Stimulated activated CD4-positive, alpha-beta T cell treated with anti-CD3 and anti-CD28 coated beads, Interleukin-15, amount 100 ng/mL, for 24 hours (primary cell): ENCODE measurements around the gene SMURF2.
"Not testable (repeated sequence)": the region's sequence is repeated elsewhere in the genome, so short reads cannot be mapped to it uniquely, and the experiment has no call there.

Experiments used
- DNase-seq: peaks from one replicate; pipeline ENCODE4 v3.0.0-alpha.2; 2020

SMURF2 gene

DNA sequence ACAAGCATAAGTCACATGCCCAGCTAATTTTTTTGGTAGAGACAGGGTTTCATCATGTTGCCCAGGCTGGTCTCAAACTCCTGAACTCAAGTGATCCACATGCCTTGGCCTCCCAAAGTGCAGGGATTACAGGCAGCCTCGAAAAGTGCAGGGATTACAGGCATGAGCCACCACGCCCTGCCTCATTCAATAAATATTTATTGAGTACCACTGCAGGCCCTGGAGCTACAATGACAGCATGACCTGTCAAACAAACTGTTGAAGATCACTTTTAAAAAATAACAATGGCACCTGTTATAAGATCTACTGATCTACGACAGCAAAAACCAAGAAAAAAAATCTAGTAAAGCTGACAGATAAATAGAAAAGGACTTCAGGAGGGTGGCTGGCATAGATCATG is 79.1 kb downstream of the SMURF2 start:
- no peak for DNase-seq

DNA sequence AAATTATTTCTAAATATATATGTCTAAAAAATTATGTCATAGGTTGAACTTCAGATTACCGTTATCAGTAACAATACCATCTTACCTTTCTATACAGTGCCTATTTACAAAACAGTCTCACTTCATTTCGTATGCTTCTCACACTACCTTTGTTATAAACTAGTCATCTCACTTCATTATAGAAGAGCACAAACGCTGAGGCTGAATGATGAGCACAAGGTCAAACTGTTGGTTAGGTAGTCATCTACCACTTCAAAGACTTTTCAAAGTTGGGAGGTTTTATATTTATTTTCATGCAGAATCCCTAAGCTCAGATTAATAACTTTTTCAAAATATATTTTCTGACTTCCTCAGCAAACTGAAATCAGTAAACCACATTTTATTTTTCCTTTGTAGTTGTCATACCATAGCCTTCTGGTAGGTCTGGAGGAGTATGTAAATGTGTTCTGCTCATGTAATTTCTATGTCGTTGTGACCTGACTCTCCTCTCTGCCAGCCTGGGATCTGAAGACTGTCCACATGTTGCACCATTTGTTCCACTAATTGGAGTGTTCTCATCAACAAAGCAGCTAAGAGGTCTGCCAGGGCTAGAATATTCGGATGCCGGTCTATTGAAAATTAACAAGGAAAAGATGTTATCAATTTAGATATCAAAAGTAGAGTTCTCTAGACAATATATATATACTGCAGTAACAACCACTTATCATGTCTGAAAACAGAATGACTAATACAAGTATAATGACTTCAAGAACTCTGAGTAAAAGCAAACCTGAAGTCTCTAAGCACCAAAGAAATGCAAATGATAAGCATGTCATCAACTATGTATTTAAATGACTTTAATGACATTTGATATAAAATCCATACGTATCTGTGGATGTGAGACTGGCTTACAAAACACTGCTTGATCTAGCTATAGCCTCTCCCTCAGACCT is 81.5 kb downstream of the SMURF2 start:
- DNase-seq: peak; percentile 16

GRCh38 chr17:64579917-64580316 is 82.2 kb downstream of the SMURF2 start:
- DNase-seq: no peak

DNA sequence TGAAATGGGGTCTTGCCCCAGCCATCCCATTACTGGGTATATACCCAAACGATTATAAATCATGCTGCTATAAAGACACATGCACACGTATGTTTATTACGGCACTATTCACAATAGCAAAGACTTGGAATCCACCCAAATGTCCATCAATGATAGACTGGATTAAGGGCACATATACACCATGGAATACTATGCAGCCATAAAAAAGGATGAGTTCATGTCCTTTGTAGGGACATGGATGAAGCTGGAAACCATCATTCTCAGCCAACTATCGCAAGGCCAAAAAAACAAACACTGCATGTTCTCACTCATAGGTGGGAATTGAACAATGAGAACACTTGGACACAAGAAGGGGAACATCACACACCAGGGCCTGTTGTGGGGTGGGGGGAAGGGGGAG is 85.1 kb downstream of the SMURF2 start:
- not testable (repeated sequence) for DNase-seq

DNA sequence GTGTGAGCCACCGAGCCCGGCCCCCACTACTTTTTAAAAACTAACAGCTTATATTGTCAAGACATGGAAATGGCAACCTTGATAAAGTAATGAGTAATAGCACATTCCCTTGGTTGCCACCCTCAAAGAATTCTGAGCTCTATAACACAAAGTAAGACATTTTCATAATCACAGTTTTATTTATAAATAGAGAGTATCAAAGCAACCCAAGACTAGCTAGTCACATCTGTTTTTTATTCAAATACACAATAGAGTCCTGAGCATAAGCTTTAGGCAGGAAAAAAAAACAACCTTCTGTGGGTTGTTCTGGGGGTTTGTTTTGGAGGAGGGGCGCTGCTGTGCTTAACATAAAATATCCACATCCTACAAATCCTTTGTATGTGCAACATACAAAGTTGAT is 86.7 kb downstream of the SMURF2 start:
- DNase-seq: no peak

DNA sequence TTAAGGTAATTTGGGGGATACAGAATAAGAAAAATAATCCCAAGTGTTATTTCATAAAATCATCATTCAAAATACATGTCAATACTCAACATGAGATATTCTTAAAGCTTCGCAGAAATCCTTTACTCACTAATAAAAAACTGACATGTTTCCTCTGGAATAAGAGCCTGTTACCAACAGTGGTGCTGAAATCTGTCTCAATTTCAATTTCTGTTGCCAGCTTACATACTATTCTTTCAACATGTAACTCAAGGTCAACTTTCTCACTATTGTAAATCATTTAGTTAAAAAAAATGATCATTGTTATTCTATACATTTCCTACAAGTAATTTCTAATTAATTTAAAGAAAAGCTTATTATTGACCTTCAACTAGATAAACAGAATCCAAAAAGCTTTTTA is 87.5 kb downstream of the SMURF2 start:
- DNase-seq: no peak

- DNase-seq: no peak
Measured at GRCh38 chr17:64573214-64573613, 88.9 kb downstream of the SMURF2 start.

DNA sequence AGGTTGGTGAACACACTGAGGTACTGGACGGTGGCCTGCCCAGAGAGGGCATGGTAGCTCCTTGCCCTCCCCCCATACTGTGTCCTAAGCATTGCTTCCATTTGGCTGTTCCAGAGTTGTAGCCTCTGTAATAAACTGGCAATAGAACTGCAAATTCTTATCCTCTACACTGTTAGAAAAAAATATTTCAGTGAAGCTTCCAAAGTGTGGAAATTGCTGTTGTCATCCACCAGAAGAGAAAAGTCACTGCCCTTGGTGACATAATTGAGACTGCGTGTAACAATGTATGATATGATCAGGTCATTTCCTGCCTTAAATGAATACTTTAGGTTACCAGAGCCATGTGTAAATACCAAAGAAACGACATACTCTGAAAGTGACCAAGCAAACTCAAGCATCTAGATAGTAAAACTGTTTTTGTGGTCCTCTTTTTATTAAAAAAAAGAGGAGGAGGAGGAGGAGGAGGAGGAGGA is 89.4 kb downstream of the SMURF2 start:
- no peak for DNase-seq

- DNase-seq: no peak
Measured at GRCh38 chr17:64571746-64572145, 90.4 kb downstream of the SMURF2 start.

- no peak for DNase-seq
Measured at GRCh38 chr17:64565563-64565962, 96.5 kb downstream of the SMURF2 start.

DNA sequence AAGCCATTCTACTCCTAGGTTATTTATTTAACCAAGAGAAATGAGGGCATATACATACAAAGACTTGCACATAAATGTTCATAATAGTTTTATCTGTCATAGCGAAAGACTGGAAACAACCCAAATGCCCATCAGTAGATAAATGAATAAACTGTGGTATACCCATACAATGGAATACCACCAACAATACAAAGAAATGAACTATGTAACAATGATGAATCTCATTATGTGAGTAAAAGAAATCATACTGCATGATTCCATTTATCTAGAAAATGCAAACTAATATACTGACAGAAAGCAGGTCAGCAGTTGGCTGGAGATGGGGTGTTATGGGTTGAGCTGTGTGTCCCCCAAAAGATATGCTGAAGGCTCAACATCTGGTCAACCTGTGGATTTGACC is 98.0 kb downstream of the SMURF2 start:
- DNase-seq: no peak

GRCh38 chr17:64555281-64555680 is 106.8 kb downstream of the SMURF2 start:
- DNase-seq: no peak

DNA sequence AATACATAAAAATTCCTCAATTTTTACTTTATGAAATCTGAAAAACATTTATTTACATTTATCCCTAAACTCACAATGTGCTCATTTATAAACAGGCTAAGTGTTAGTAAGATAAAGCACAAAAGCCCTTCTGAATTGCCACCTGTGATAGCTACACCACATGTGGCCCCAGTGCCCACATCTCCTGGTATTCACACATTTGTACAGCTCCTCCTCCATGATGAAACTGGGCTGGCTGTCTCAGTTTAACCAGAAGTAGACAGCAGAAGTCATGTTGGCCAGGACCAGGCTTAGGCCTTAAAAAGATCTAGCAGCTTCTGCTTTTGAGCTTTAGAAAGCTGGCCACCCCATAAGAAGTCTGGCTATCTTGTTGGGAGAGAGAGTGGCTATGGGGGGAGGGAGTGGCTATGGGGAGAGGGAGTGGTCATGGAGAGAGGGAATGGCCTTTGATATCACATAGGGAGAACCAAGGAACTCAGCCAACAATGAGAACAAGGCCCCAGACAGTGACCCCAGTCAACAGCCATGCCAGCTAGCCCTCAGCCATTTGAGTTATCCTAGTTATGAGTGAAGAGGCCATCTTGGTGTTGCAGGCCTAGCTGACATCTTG is 108.0 kb downstream of the SMURF2 start:
- DNase-seq: no peak

GRCh38 chr17:64551461-64551860 is 110.6 kb downstream of the SMURF2 start:
- no peak for DNase-seq

- DNase-seq: no peak
Measured at GRCh38 chr17:64547319-64547718, 114.8 kb downstream of the SMURF2 start.

GRCh38 chr17:64546716-64547115 is 115.4 kb downstream of the SMURF2 start:
- DNase-seq: no peak

DNA sequence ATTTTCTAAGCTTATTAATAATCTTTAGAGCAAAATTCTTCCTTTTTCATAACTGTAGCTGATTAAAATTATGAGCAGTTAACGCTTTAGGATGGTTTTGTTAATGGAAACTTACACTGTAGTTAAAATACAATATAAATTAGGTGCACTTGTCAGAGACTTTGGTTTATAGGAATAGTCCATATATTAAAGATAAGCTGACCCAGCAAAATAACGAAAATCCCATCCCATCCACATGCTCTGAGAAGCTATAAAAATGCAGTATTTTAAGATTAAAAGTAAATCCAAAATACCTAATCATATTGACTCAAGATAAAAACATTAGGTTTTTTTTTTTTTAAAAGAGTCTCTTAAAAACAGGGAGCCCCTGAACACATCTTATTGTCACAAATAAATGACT is 117.4 kb downstream of the SMURF2 start:
- DNase-seq: no peak

GRCh38 chr17:64540118-64540776 is 121.9 kb downstream of the SMURF2 start:
- DNase-seq: no peak

DNA sequence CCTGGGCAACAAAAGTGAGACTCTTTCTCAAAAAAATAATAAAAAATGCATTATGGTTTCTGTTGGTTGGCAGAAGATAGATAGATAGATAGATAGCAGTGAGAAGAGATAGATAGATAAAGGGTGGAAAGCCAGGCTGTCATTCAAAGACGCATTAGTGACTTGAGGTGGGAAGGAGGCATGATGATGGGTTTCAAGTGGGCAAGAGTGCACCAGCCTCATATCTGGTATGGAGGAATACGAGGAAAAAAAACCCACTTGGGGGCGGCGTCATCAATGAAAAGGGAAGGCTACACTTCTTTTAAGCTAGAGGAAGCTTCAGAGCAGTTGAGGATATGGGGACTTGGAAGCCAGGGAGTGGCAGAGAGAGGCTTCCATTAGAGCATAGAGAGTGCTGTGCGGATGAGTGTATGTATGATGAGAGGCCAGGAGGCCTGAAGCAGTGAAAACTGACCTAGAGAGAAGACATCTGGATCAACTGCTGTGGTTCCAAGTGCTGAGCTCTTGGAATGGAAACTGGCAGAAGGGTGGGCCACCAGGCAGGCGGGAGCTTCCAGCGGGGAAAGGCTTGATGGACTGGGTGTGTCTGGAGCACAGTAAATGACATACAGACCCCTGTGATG is 123.5 kb downstream of the SMURF2 start:
- DNase-seq: no peak

GRCh38 chr17:64537488-64537887 is 124.6 kb downstream of the SMURF2 start:
- DNase-seq: no peak

DNA sequence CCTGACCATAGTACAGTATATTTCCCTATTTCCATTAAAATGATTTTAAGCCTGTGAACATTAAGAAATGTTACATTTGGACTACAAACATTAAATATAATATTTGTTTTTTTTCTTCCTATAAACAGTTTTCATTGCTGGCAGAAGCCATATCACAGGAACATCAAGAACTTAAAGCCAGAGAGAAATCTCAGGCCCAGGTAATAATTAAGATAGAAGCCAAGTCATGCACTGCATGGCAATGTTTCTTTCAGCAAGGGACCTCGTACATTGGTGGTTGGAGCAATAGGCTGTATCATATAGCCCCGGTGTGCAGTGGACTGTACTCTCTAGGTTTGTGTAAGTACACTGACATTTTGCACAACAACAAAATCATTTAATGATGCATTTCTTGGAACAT is 125.2 kb downstream of the SMURF2 start:
- DNase-seq: no peak

DNA sequence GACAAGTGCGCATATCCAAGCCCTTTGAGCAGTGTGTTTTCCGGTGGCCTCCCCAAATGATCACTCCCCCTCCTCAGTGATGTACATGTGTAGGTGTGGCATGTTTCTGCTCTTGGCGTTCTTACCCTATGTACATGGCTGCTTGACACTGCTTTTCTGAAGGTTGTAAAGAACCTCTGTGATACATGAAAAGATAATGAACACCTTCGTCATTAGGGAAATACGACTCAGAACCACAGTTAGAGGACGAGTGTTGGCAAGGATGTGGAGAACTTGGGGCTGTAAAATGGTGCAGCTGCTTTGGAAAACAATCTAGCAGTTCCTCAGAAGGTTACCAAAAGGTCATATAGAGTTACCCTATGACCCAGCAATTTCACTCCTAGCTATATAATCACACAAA is 126.8 kb downstream of the SMURF2 start:
- DNase-seq: no peak

DNA sequence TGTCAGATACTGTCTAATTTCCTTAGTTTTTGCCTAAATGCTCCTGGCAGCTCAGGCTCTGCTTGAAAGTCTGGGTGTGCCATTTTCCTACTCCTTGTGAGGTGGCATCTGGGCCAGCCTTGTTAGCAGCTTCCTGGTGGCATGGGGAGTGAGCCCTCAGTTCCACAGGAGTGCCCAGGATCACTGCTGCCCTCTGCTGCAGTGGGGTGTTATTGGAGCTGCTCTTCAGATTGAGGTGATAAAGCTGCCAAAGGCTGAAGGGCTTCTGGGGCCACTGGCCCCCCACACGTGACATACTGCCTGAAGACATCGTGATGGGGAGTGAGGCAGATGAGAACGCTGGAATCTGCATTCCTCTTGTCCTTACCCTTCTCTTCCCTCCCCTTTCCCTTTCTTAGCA is 127.9 kb downstream of the SMURF2 start:
- no peak for DNase-seq
